ENCODE data around the gene PRKCD. TPM values are rescaled to one million over a fixed set of nuclear protein-coding genes. Genes with fewer than 3 reads are reported as not detected.

Gene PRKCD
- polyA plus RNA-seq, 3 donors, result 123 to 329 (median 158) TPM

DNA sequence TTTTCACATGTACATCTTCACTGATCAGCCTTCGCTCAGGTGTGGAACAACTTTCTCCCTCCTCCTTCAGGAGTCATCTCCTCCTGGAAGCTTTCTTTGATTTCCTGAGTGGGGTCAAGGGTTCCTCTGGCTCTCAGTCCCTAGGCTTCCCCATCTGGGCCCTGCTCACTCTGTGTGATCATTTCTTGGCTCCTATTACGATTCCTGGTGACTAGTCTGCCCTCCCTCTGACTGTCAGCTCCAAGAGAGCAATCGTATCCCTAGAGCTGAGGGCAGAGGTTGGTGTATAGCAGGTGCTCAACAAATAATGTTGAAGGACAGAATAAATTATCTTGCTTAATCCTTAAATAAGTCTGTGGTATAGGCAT lies 15.3 kb upstream of the PRKCD start:
- intact Hi-C loops (cut with micrococcal nuclease), result no loop called here
- H3K4me3 Mint-ChIP-seq, result no peak overlapping the region

GRCh38 chr3:53146319-53146891 lies 14.6 kb upstream of the PRKCD start:
- H3K79me2 ChIP-seq (ENCODE audit: insufficient read depth, low read length), result peaks cover 6% of the 10 kb centered on the region
- TF ChIP-seq, protein P1, sequence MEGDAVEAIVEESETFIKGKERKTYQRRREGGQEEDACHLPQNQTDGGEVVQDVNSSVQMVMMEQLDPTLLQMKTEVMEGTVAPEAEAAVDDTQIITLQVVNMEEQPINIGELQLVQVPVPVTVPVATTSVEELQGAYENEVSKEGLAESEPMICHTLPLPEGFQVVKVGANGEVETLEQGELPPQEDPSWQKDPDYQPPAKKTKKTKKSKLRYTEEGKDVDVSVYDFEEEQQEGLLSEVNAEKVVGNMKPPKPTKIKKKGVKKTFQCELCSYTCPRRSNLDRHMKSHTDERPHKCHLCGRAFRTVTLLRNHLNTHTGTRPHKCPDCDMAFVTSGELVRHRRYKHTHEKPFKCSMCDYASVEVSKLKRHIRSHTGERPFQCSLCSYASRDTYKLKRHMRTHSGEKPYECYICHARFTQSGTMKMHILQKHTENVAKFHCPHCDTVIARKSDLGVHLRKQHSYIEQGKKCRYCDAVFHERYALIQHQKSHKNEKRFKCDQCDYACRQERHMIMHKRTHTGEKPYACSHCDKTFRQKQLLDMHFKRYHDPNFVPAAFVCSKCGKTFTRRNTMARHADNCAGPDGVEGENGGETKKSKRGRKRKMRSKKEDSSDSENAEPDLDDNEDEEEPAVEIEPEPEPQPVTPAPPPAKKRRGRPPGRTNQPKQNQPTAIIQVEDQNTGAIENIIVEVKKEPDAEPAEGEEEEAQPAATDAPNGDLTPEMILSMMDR (IDR thresholded peaks at IDR 0.05), result no peak
- peak overlapping the region in 5 of 7 donors; percentile 62 to 88 (median 82) for H3K27ac Mint-ChIP-seq
- H3K4me2 ChIP-seq (replicated peaks; ENCODE audit: extremely low read depth, low read length, poor library complexity, severe bottlenecking), result no peak overlapping the region
- WGBS (ENCODE audit: insufficient coverage), result 100% methylated on average over 4 of the region's 7 CpGs
- no peak overlapping the region for H3K4me3 ChIP-seq (replicated peaks in 1 of 3; ENCODE audit: low read depth in 2 of 3, low read length in 3 of 3)
- H3K27ac ChIP-seq (ENCODE audit: low read depth in 1 of 2, low read length in 2 of 2), result peak overlapping the region in 1 of 2 donors; percentile 76
- peaks cover 54 to 64% of the 10 kb centered on the region in 2 donors for H3K4me1 ChIP-seq (ENCODE audit: control insufficient read depth in 1 of 2, insufficient read depth in 2 of 2, low read length in 2 of 2)
- no peaks in the 10 kb centered on the region for H3K27me3 ChIP-seq (ENCODE audit: control insufficient read depth in 2 of 2, insufficient read depth in 2 of 2, low read length in 2 of 2)
- H3K9ac ChIP-seq (ENCODE audit: insufficient read depth, low read length, poor library complexity, severe bottlenecking), result no peak overlapping the region
- H3K4me1 Mint-ChIP-seq, result peaks cover 64% of the 10 kb centered on the region
- H3K36me3 Mint-ChIP-seq, result peaks cover 0 to 2% of the 10 kb centered on the region in 2 donors
- no peaks in the 10 kb centered on the region for H3K9me3 ChIP-seq (replicated peaks in 1 of 2; ENCODE audit: control insufficient read depth in 1 of 2, insufficient read depth in 1 of 2, low read length in 2 of 2)
- H3K27me3 Mint-ChIP-seq (ENCODE audit: low read depth in 3 of 3), result no peaks in the 10 kb centered on the region
- no peak for DNase-seq
- intact Hi-C loops (cut with micrococcal nuclease), result no loop called here
- no peaks in the 10 kb centered on the region for H4K20me1 ChIP-seq (ENCODE audit: insufficient read depth, low read length)
- H2AFZ ChIP-seq (ENCODE audit: insufficient read depth, low read depth, low read length, poor library complexity, severe bottlenecking), result no peak overlapping the region
- H3K9me3 Mint-ChIP-seq, result peaks cover 0 to 2% (median 0%) of the 10 kb centered on the region in 7 donors
- H3K36me3 ChIP-seq (replicated peaks in 1 of 2; ENCODE audit: control insufficient read depth in 1 of 2, insufficient read depth in 2 of 2, low read length in 2 of 2), result no peaks in the 10 kb centered on the region
- H3K4me3 Mint-ChIP-seq, result no peak overlapping the region

More for the DNA sequence above, 15.3 kb upstream of the PRKCD start:
- Mint-ChIP-seq H3K4me1 (peaks cover 67% of the 10 kb centered on the region), H3K27ac (no peak overlapping the region), H3K9me3 (no peaks in the 10 kb centered on the region), H3K36me3 (peaks cover 0 to 2% of the 10 kb centered on the region in 2 donors), H3K27me3 (ENCODE audit: low read depth in 3 of 3) (no peaks in the 10 kb centered on the region)
- no peak overlapping the region for H3K9ac ChIP-seq (ENCODE audit: insufficient read depth, low read length, poor library complexity, severe bottlenecking)
- H3K4me3 ChIP-seq (replicated peaks in 1 of 3; ENCODE audit: low read depth in 2 of 3, low read length in 3 of 3), result no peak overlapping the region
- H4K20me1 ChIP-seq (ENCODE audit: insufficient read depth, low read length), result no peaks in the 10 kb centered on the region
- no peak overlapping the region for H3K4me2 ChIP-seq (replicated peaks; ENCODE audit: extremely low read depth, low read length, poor library complexity, severe bottlenecking)
- WGBS (ENCODE audit: insufficient coverage), result 100% methylated on average over 1 of the region's 3 CpGs
- DNase-seq, result no peak
- peaks cover 61 to 70% of the 10 kb centered on the region in 2 donors for H3K4me1 ChIP-seq (ENCODE audit: control insufficient read depth in 1 of 2, insufficient read depth in 2 of 2, low read length in 2 of 2)
- H3K9me3 ChIP-seq (replicated peaks in 1 of 2; ENCODE audit: control insufficient read depth in 1 of 2, insufficient read depth in 1 of 2, low read length in 2 of 2), result no peaks in the 10 kb centered on the region
- no peak overlapping the region for H2AFZ ChIP-seq (ENCODE audit: insufficient read depth, low read depth, low read length, poor library complexity, severe bottlenecking)
- peaks cover 8% of the 10 kb centered on the region for H3K79me2 ChIP-seq (ENCODE audit: insufficient read depth, low read length)
- TF ChIP-seq, protein P1 (IDR thresholded peaks at IDR 0.05), result no peak
- H3K27me3 ChIP-seq (ENCODE audit: control insufficient read depth in 2 of 2, insufficient read depth in 2 of 2, low read length in 2 of 2), result no peaks in the 10 kb centered on the region
- no peaks in the 10 kb centered on the region for H3K36me3 ChIP-seq (replicated peaks in 1 of 2; ENCODE audit: control insufficient read depth in 1 of 2, insufficient read depth in 2 of 2, low read length in 2 of 2)
- H3K27ac ChIP-seq (ENCODE audit: low read depth in 1 of 2, low read length in 2 of 2), result no peak overlapping the region
